DOHH2 (cell line): ENCODE results near the gene KRTAP22-2.

Experiments
- CTCF ChIP-seq: fragments of 200-600 bp; sonication (generic); IDR thresholded peaks from one replicate; pipeline ENCODE4 v1.5.1; 2014; ENCODE audit warnings: antibody characterized with exemption, mild to moderate bottlenecking, low read depth, low read length; ENCODE audit not compliant: poor library complexity, severe bottlenecking
- EZH2phosphoT487 ChIP-seq: fragments of 200-600 bp; sonication (generic); IDR thresholded peaks from 2 replicates; pipeline ENCODE4 v1.6.1; 2017; ENCODE audit warnings: borderline replicate concordance, mild to moderate bottlenecking, antibody characterized with exemption, low read length, moderate library complexity, mixed read lengths

GRCh38 chr21:30620080-30620479 is 29.9 kb upstream of the KRTAP22-2 start:
- TF ChIP-seq CTCF, result no peak
- no peak for TF ChIP-seq EZH2phosphoT487
